Activated naive CD8-positive, alpha-beta T cell (primary cell): ENCODE data around the gene RNASE13.
"Not testable (repeated sequence)": the region's sequence is repeated elsewhere in the genome, so short reads cannot be mapped to it uniquely, and the experiment has no call there.

ENCODE experiments used
- H3K27ac Mint-ChIP-seq: one replicate; pipeline ENCODE4 v1.8.0; 2021; ENCODE audit warnings: mixed read lengths
- H3K27me3 Mint-ChIP-seq: one replicate; pipeline ENCODE4 v1.8.0; 2021; ENCODE audit warnings: mixed read lengths
- H3K36me3 Mint-ChIP-seq: one replicate; pipeline ENCODE4 v1.8.0; 2021; ENCODE audit warnings: mixed read lengths
- H3K4me1 Mint-ChIP-seq: one replicate; pipeline ENCODE4 v1.8.0; 2021; ENCODE audit warnings: low read depth, mixed read lengths
- H3K4me3 Mint-ChIP-seq: one replicate; pipeline ENCODE4 v1.8.0; 2021; ENCODE audit warnings: mild to moderate bottlenecking, mixed read lengths
- H3K9me3 Mint-ChIP-seq: one replicate; pipeline ENCODE4 v1.8.0; 2021; ENCODE audit warnings: low read depth, mixed read lengths

Gene RNASE13

GRCh38 chr14:20999591-20999990, 35.0 kb downstream of the RNASE13 start:
- peaks cover 4% of the 10 kb centered on the region for H3K36me3 Mint-ChIP-seq
- no peak overlapping the region for H3K4me3 Mint-ChIP-seq
- no peaks in the 10 kb centered on the region for H3K27me3 Mint-ChIP-seq
- H3K27ac Mint-ChIP-seq: no peak overlapping the region
- peaks cover 23% of the 10 kb centered on the region for H3K4me1 Mint-ChIP-seq
- H3K9me3 Mint-ChIP-seq: no peaks in the 10 kb centered on the region

GRCh38 chr14:20998674-20999366, 35.8 kb downstream of the RNASE13 start, which contains the start of gene SLC39A2:
TSS of gene SLC39A2 (plus strand) at chr14:20999293. CDS start at chr14:20999447, 154 bp downstream.
- Mint-ChIP-seq H3K4me1 (peaks cover 23% of the 10 kb centered on the region), H3K27me3 (no peaks in the 10 kb centered on the region), H3K4me3 (no peak within 1 kb of the TSS), H3K36me3 (peaks cover 4% of the 10 kb centered on the region), H3K9me3 (no peaks in the 10 kb centered on the region), H3K27ac (no peak within 1 kb of the TSS)

GRCh38 chr14:20998139-20998538, 36.5 kb downstream of the RNASE13 start:
- Mint-ChIP-seq H3K4me1 (peaks cover 23% of the 10 kb centered on the region), H3K36me3 (peaks cover 4% of the 10 kb centered on the region), H3K27me3 (no peaks in the 10 kb centered on the region), H3K9me3 (no peaks in the 10 kb centered on the region), H3K27ac (no peak overlapping the region), H3K4me3 (no peak overlapping the region)

DNA sequence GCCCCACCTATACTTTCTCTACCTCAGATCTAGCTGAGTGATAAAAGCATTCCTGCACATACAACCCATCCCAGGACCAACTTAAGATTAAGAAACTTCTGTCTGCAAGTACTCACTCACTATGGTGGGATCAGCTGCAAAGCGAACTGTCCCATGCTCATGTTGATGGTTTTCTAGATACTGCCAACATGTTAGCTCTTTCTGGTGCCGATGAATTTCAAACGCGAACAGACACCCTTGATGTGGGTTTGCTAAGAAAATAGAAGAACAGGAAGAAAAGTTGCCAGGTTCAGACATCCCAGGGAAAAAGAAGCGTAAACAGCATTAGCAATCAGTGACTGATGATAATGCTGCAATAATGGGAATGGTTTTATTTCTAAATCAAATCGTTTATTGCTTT, 37.0 kb downstream of the RNASE13 start:
- H3K36me3 Mint-ChIP-seq: peaks cover 4% of the 10 kb centered on the region
- no peaks in the 10 kb centered on the region for H3K27me3 Mint-ChIP-seq
- peaks cover 23% of the 10 kb centered on the region for H3K4me1 Mint-ChIP-seq
- H3K9me3 Mint-ChIP-seq: no peaks in the 10 kb centered on the region
- no peak overlapping the region for H3K27ac Mint-ChIP-seq
- H3K4me3 Mint-ChIP-seq: no peak overlapping the region

GRCh38 chr14:20997115-20997514, 37.5 kb downstream of the RNASE13 start:
- Mint-ChIP-seq H3K27me3 (no peaks in the 10 kb centered on the region), H3K4me1 (peaks cover 25% of the 10 kb centered on the region), H3K9me3 (no peaks in the 10 kb centered on the region), H3K4me3 (no peak overlapping the region), H3K36me3 (peaks cover 4% of the 10 kb centered on the region), H3K27ac (no peak overlapping the region)

GRCh38 chr14:20996521-20996920, 38.1 kb downstream of the RNASE13 start:
- Mint-ChIP-seq H3K36me3 (peaks cover 4% of the 10 kb centered on the region), H3K4me1 (peaks cover 30% of the 10 kb centered on the region), H3K4me3 (no peak overlapping the region), H3K9me3 (no peaks in the 10 kb centered on the region), H3K27ac (no peak overlapping the region), H3K27me3 (no peaks in the 10 kb centered on the region)

GRCh38 chr14:20989787-20990600, 44.6 kb downstream of the RNASE13 start, which contains the start of gene METTL17:
TSS of gene METTL17 (plus strand) at chr14:20989980. CDS start at chr14:20990003, 23 bp downstream.
- Mint-ChIP-seq H3K27me3 (no peaks in the 10 kb centered on the region), H3K4me1 (peaks cover 24% of the 10 kb centered on the region), H3K27ac (peak within 1 kb of the TSS; percentile 91), H3K9me3 (no peaks in the 10 kb centered on the region), H3K36me3 (peaks cover 2% of the 10 kb centered on the region), H3K4me3 (peak within 1 kb of the TSS; percentile 95)

DNA sequence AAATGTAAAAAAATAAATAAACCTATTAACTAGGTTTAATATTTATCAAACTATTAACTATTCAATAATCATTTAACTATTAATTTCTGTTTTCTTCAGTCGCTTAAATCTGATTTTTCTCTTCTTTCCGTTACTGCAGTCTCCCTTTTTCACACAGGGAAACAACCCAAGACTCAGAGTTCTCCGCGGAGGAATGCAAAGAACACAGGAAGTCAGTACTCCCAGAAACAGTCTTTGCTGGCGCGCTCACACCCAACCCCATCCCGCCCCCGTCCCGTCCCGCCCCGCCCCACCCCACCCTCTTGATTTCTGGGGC, 45.2 kb downstream of the RNASE13 start:
- H3K36me3 Mint-ChIP-seq: peaks cover 2% of the 10 kb centered on the region
- peaks cover 23% of the 10 kb centered on the region for H3K4me1 Mint-ChIP-seq
- H3K9me3 Mint-ChIP-seq: no peaks in the 10 kb centered on the region
- H3K4me3 Mint-ChIP-seq: peak overlapping the region; percentile 95
- H3K27ac Mint-ChIP-seq: peak overlapping the region; percentile 50
- no peaks in the 10 kb centered on the region for H3K27me3 Mint-ChIP-seq

GRCh38 chr14:20988717-20989470, 45.7 kb downstream of the RNASE13 start:
- peaks cover 23% of the 10 kb centered on the region for H3K4me1 Mint-ChIP-seq
- peaks cover 2% of the 10 kb centered on the region for H3K36me3 Mint-ChIP-seq
- H3K27ac Mint-ChIP-seq: no peak overlapping the region
- H3K27me3 Mint-ChIP-seq: no peaks in the 10 kb centered on the region
- H3K9me3 Mint-ChIP-seq: no peaks in the 10 kb centered on the region
- peak overlapping the region; percentile 53 for H3K4me3 Mint-ChIP-seq

- H3K27me3 Mint-ChIP-seq: peaks cover 2% of the 10 kb centered on the region
- peaks cover 19% of the 10 kb centered on the region for H3K4me1 Mint-ChIP-seq
- no peaks in the 10 kb centered on the region for H3K9me3 Mint-ChIP-seq
- H3K4me3 Mint-ChIP-seq: no peak overlapping the region
- no peak overlapping the region for H3K27ac Mint-ChIP-seq
- peaks cover 2% of the 10 kb centered on the region for H3K36me3 Mint-ChIP-seq
Measured at GRCh38 chr14:20986811-20987210, 47.8 kb downstream of the RNASE13 start.

DNA sequence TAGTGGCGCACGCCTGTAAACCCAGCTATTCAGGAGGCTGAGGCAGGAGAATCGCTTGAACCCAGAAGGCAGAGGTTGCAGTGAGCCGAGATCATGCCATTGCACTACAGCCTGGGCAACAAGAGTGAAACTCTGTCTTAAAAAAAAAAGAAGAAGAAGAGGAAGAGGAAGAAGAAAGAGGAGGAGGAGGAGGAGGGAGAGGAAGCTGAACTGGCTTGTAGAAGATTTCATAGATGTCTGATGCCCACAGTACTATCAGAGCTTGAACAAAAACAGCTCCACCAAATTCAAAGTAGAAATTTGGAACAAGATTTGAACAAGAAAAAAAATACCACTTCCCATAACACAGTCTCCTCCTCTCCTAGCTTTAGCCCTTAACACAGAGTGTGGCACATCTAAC, 49.0 kb downstream of the RNASE13 start:
- not testable (repeated sequence) for H3K4me3 Mint-ChIP-seq, H3K27ac Mint-ChIP-seq, H3K36me3 Mint-ChIP-seq, H3K27me3 Mint-ChIP-seq, H3K9me3 Mint-ChIP-seq
- H3K4me1 Mint-ChIP-seq: peaks cover 12% of the 10 kb centered on the region
